ENCODE measurements around the gene ALDH7A1.

DNA sequence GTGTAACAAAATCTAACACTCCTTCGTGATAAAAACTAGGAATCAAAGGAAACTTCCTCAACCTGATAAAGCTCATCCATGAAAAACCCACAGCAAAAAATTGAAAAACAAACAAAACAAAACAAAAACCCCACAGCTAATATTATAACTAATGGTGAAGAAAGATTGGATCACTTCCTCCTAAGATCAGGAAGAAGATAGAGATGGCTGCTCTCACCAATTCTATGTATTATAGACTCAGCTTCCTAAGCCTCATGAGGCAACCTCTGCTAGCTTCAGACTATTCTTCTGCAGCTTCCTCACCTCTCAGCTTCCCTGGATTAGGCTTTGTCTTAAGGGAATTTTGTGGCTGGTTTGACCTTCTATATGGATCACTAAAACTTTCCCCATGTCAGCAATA is 45.8 kb upstream of the ALDH7A1 start:
- TF ChIP-seq, protein P1, sequence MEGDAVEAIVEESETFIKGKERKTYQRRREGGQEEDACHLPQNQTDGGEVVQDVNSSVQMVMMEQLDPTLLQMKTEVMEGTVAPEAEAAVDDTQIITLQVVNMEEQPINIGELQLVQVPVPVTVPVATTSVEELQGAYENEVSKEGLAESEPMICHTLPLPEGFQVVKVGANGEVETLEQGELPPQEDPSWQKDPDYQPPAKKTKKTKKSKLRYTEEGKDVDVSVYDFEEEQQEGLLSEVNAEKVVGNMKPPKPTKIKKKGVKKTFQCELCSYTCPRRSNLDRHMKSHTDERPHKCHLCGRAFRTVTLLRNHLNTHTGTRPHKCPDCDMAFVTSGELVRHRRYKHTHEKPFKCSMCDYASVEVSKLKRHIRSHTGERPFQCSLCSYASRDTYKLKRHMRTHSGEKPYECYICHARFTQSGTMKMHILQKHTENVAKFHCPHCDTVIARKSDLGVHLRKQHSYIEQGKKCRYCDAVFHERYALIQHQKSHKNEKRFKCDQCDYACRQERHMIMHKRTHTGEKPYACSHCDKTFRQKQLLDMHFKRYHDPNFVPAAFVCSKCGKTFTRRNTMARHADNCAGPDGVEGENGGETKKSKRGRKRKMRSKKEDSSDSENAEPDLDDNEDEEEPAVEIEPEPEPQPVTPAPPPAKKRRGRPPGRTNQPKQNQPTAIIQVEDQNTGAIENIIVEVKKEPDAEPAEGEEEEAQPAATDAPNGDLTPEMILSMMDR (IDR thresholded peaks at IDR 0.05): no peak
- no peak for TF ChIP-seq EZH2 (IDR thresholded peaks at IDR 0.05; ENCODE audit: borderline replicate concordance, insufficient read depth, low read depth, low read length, poor library complexity, severe bottlenecking)

All from B cell (primary cell).